K562 (cell line): ENCODE measurements around the gene TULP4. TPM values are rescaled to one million over a fixed set of nuclear protein-coding genes. Genes with fewer than 3 reads are reported as not detected.
A peak's percentile ranks its signal among the peaks of the same experiment; 100 is the strongest.

ENCODE experiments used
- E2F8 ChIP-seq: fragments of 450-650 bp; IDR thresholded peaks from 2 replicates; pipeline ENCODE4 v1.7.1; 2018; ENCODE audit warnings: mild to moderate bottlenecking, low read depth; ENCODE audit not compliant: partially characterized antibody
- GTF3C2 ChIP-seq: IDR thresholded peaks from 3 replicates; pipeline ENCODE4 v1.6.1; 2011; ENCODE audit warnings: borderline replicate concordance, mild to moderate bottlenecking, moderate library complexity; ENCODE audit not compliant: insufficient read length; ENCODE audit errors: extremely low read depth
- HDAC6 ChIP-seq: IDR thresholded peaks from 2 replicates; pipeline ENCODE4 v1.6.1; 2012; ENCODE audit warnings: low read depth, mild to moderate bottlenecking, control low read depth, inconsistent platforms, low read length, moderate library complexity
- RNF2 ChIP-seq: sonication (generic); IDR thresholded peaks from 2 replicates; pipeline ENCODE4 v1.6.1; 2016
- SRSF3 ChIP-seq: fragments of 200-400 bp; formaldehyde crosslinking; IDR thresholded peaks from 2 replicates; pipeline ENCODE4 v1.6.1; 2016; ENCODE audit warnings: mild to moderate bottlenecking, low read length, moderate library complexity; ENCODE audit not compliant: insufficient read depth
- ZKSCAN3 ChIP-seq: fragments of 250-450 bp; sonication (Bioruptor Pico); IDR thresholded peaks from 2 replicates; pipeline ENCODE4 v1.4.0; 2020
- ZNF318 ChIP-seq, 2 experiments: fragments of 450-650 bp; IDR thresholded peaks; 2 replicates each; pipeline ENCODE4 v1.6.1; 2016; ENCODE audit warnings: mild to moderate bottlenecking in 2 of 2, borderline replicate concordance in 1 of 2, low read depth in 1 of 2, moderate library complexity in 1 of 2
- ZNF695 ChIP-seq: fragments of 450-650 bp; formaldehyde crosslinking; IDR thresholded peaks from 2 replicates; pipeline ENCODE4 v1.4.0; 2020; ENCODE audit warnings: mild to moderate bottlenecking, moderate library complexity
- polyA plus RNA-seq, 8 experiments: library from polyadenylated mRNA; depleted of rRNA in 4 of 8; stranded (reverse) in 5 of 8; unstranded in 3 of 8; fragments of >200 nt; fragmentation: Nextera tagmentation in 2 of 8; fragmentation: Illumina TruSeq in 1 of 8; extraction: Ambion mirVana in 2 of 8; extraction: Trizol in 1 of 8; gene quantifications; 2 replicates each; pipeline versions ENCODE4 v1.2.1 to v1.2.3, GENCODE V29; 2011 to 2014; ENCODE audit warnings: inconsistent platforms in 1 of 8, missing spikeins in 1 of 8
- total RNA-seq, 7 experiments: library from RNA; depleted of rRNA in 6 of 7; stranded (reverse); fragments of >200 nt in 6 of 7; fragmentation: Illumina TruSeq in 2 of 7; extraction: Trizol in 2 of 7; gene quantifications; 2 replicates each; pipeline versions ENCODE4 v1.2.1 to v1.2.3, GENCODE V29; 2011 to 2021; ENCODE audit warnings: low replicate concordance in 1 of 7
- TF ChIP-seq, protein P1 (sequence below): fragments of 200-800 bp; sonication (Bioruptor generic); IDR thresholded peaks from 2 replicates; pipeline ENCODE4 v1.6.1; 2017; ENCODE audit warnings: missing genetic modification characterization, missing compliant biosample characterization

Gene TULP4
- total and polyA plus RNA-seq, 9 of the 15 experiments (the other 6 are each of a cell fraction or from before 2014, with no cell fraction given): 1.2 to 50.4 (median 11.0) TPM

DNA sequence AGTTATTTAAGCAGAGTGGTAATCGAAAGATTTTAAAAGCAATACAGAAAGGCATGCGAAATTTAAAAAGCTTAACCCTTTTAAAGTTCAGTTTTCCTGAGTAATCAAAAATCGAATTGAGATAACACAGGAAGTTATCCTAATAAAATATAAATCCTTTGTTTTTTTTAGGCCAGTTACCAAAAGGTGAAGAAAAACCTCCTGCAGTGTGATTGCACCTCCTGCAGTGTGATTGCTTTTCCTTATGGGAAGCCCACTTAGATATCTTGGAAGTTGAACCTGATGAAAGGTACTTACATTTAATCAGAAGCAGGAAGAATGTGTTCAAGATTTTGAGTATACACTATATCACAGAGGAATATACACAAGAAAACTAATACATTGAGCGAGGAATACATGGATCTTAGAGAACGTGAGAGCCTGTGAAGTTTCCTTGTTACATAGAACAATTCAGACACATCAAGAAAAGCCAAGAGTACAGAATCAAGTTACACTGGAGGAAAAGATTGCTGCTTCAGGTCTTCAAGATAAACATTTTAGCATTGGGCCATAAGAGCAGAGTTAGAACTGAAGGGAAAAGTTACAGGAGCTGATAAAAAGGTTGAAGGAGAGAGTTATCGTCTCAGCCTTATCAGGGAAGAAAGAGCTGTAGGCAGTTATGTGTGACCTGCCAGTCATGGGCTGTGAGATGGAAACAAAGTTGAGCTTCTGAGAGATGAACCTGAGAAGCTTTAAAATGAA lies 240.0 kb downstream of the TULP4 start (continued):
- TF ChIP-seq, protein P1, sequence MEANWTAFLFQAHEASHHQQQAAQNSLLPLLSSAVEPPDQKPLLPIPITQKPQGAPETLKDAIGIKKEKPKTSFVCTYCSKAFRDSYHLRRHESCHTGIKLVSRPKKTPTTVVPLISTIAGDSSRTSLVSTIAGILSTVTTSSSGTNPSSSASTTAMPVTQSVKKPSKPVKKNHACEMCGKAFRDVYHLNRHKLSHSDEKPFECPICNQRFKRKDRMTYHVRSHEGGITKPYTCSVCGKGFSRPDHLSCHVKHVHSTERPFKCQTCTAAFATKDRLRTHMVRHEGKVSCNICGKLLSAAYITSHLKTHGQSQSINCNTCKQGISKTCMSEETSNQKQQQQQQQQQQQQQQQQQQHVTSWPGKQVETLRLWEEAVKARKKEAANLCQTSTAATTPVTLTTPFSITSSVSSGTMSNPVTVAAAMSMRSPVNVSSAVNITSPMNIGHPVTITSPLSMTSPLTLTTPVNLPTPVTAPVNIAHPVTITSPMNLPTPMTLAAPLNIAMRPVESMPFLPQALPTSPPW (CRISPR knock-in tag): no peak
- TF ChIP-seq SRSF3 (no peak), ZNF318 (IDR thresholded peaks at IDR 0.05; ENCODE audit: borderline replicate concordance in 1 of 2, low read depth in 1 of 2) (no peak), RNF2 (peak; percentile 53; the same call in 1 of the 2 replicates), GTF3C2 (no peak), E2F8 (no peak), ZKSCAN3 (CRISPR knock-in tag) (no peak), HDAC6 (no peak), ZNF695 (CRISPR knock-in tag) (no peak)
